ENCODE results near the gene PAPPA. TPM values are rescaled to one million over a fixed set of nuclear protein-coding genes. Genes with fewer than 3 reads are reported as not detected.

PAPPA gene
- total RNA-seq, 1 experiment from 2014 or later, result 0.17 TPM

- no peak overlapping the region for H3K14ac ChIP-seq (ENCODE audit: insufficient read depth, low read length)
- Mint-ChIP-seq H3K27ac (no peak overlapping the region), H3K9me3 (no peaks in the 10 kb centered on the region), H3K4me3 (no peak overlapping the region), H3K36me3 (ENCODE audit: insufficient read depth in 1 of 3, low read depth in 3 of 3) (no peaks in the 10 kb centered on the region), H3K27me3 (ENCODE audit: low read depth) (no peaks in the 10 kb centered on the region), H3K4me1 (peaks cover 0 to 2% of the 10 kb centered on the region in 2 experiments; a peak in 1 of 4 replicates)
- H3K9me3 ChIP-seq (ENCODE audit: control insufficient read depth, low read depth, low read length), result no peaks in the 10 kb centered on the region
- no peaks in the 10 kb centered on the region for H3K23me2 ChIP-seq (ENCODE audit: insufficient read length, low read depth, low read length, poor library complexity, severe bottlenecking)
- H4K5ac ChIP-seq (ENCODE audit: insufficient read length, low read depth, low read length), result no peak overlapping the region
- H3K4ac ChIP-seq (ENCODE audit: low read depth, low read length), result no peak overlapping the region
- no peaks in the 10 kb centered on the region for H3K79me1 ChIP-seq (ENCODE audit: insufficient read depth, low read depth, low read length, poor library complexity, severe bottlenecking)
- H3K23ac ChIP-seq (ENCODE audit: insufficient read length, low read depth, low read length), result no peak overlapping the region
- no peaks in the 10 kb centered on the region for H3K27me3 ChIP-seq (ENCODE audit: insufficient read depth, low read length)
- H3T11ph ChIP-seq (ENCODE audit: low read length), result no peak overlapping the region
- no peaks in the 10 kb centered on the region for H4K20me1 ChIP-seq (ENCODE audit: control insufficient read depth, insufficient read depth, insufficient read length)
- H3K18ac ChIP-seq (ENCODE audit: insufficient read length, low read depth, low read length), result no peak overlapping the region
- no peak overlapping the region for H2BK5ac ChIP-seq (ENCODE audit: insufficient read length, low read length)
- DNase-seq, result no peak
- H2BK12ac ChIP-seq (ENCODE audit: insufficient read length, low read depth, low read length), result no peak overlapping the region
- no peaks in the 10 kb centered on the region for H3K4me1 ChIP-seq (ENCODE audit: insufficient read depth, low read length)
- no peak overlapping the region for H2BK20ac ChIP-seq (ENCODE audit: low read depth, low read length, poor library complexity, severe bottlenecking)
- H2AK5ac ChIP-seq (ENCODE audit: insufficient read length, low read length), result no peak overlapping the region
- no peak overlapping the region for H3K4me2 ChIP-seq (ENCODE audit: insufficient read depth, insufficient read length, low read length)
- H4K91ac ChIP-seq (ENCODE audit: insufficient read length, low read depth, low read length), result no peak overlapping the region
- no peak overlapping the region for H3K9ac ChIP-seq (ENCODE audit: extremely low read depth, insufficient read length, low read length)
- WGBS (ENCODE audit: extremely low coverage, insufficient read length, low lambda C conversion rate), result no CpG with 5 or more reads among the region's 5 CpGs
- no peak overlapping the region for H3K56ac ChIP-seq (ENCODE audit: insufficient read length, low read depth, low read length)
- H3K27ac ChIP-seq (ENCODE audit: insufficient read length, low read depth, low read length), result no peak overlapping the region
- no peak for TF ChIP-seq CTCF (conservative IDR thresholded peaks at IDR 0.05)
- no peak overlapping the region for H2BK15ac ChIP-seq (ENCODE audit: low read depth, low read length)
- no peaks in the 10 kb centered on the region for H3K79me2 ChIP-seq (ENCODE audit: insufficient read depth, low read length)
- H2BK120ac ChIP-seq (ENCODE audit: low read depth, low read length, poor library complexity, severe bottlenecking), result no peak overlapping the region
- H2AFZ ChIP-seq (ENCODE audit: low read length), result no peak overlapping the region
- no peak overlapping the region for H4K8ac ChIP-seq (replicated peaks; ENCODE audit: insufficient read length, low read depth, low read length)
These were observed 229.5 kb downstream of the PAPPA start for GRCh38 chr9:116383133-116383532.

Data from H9 (cell line).